Neural cell (in vitro differentiated cells): ENCODE results near the gene MYBPC2. TPM values are rescaled to one million over a fixed set of nuclear protein-coding genes. Genes with fewer than 3 reads are reported as not detected.

Experiments
- H2AFZ ChIP-seq: fragments of 200-600, 300-800 bp; sonication (generic), shearing (Covaris generic); 2 replicates; pipeline ENCODE4 v1.6.0; 2014; ENCODE audit warnings: low read depth, mild to moderate bottlenecking, antibody characterized with exemption, low read length, moderate library complexity
- H3F3A ChIP-seq: fragments of 200-600 bp; shearing (Covaris generic); 2 replicates; pipeline ENCODE4 v1.6.1; 2016; ENCODE audit warnings: mild to moderate bottlenecking, moderate library complexity, mixed read lengths, antibody characterized with exemption, low read length; ENCODE audit not compliant: insufficient read depth, poor library complexity, severe bottlenecking
- H3K27ac ChIP-seq: fragments of 200-600, 300-800 bp; sonication (generic), shearing (Covaris generic); 2 replicates; pipeline ENCODE4 v1.5.1; 2014; ENCODE audit warnings: mild to moderate bottlenecking, low read length, moderate library complexity
- H3K27me3 ChIP-seq: fragments of 300-800, 200-600 bp; sonication (generic), shearing (Covaris generic); 2 replicates; pipeline ENCODE4 v1.6.0; 2014; ENCODE audit warnings: mild to moderate bottlenecking, low read depth, low read length, moderate library complexity; ENCODE audit not compliant: insufficient read depth
- H3K36me3 ChIP-seq: fragments of 300-800, 200-600 bp; sonication (generic), shearing (Covaris generic); 2 replicates; pipeline ENCODE4 v1.5.1; 2014; ENCODE audit warnings: mild to moderate bottlenecking, antibody characterized with exemption, low read length, moderate library complexity; ENCODE audit not compliant: insufficient read depth
- H3K4me2 ChIP-seq: fragments of 300-800, 200-600 bp; sonication (generic), shearing (Covaris generic); 2 replicates; pipeline ENCODE4 v1.6.0; 2014; ENCODE audit warnings: mild to moderate bottlenecking, low read length
- H3K4me3 ChIP-seq: fragments of 300-800, 200-600 bp; sonication (generic), shearing (Covaris generic); 2 replicates; pipeline ENCODE4 v1.5.1; 2014; ENCODE audit warnings: mild to moderate bottlenecking, low read length, moderate library complexity
- H3K79me2 ChIP-seq: fragments of 200-600 bp; shearing (Covaris generic); replicated peaks from 2 replicates; pipeline ENCODE4 v1.6.0; 2014; ENCODE audit warnings: mild to moderate bottlenecking, low read length, moderate library complexity; ENCODE audit not compliant: insufficient read depth
- H3K9ac ChIP-seq: fragments of 300-800, 200-600 bp; sonication (generic), shearing (Covaris generic); 2 replicates; pipeline ENCODE4 v1.6.1; 2016; ENCODE audit warnings: mild to moderate bottlenecking, low read length, mixed read lengths
- H3K9me2 ChIP-seq: fragments of 200-600 bp; shearing (Covaris generic); 2 replicates; pipeline ENCODE4 v1.6.1; 2016; ENCODE audit warnings: mild to moderate bottlenecking, low read length, mixed read lengths; ENCODE audit not compliant: insufficient read depth
- H3K9me3 ChIP-seq: fragments of 200-600, 300-800 bp; sonication (generic), shearing (Covaris generic); 2 replicates; pipeline ENCODE4 v1.6.1; 2016; ENCODE audit warnings: mild to moderate bottlenecking, mixed run types, low read length, moderate library complexity, mixed read lengths
- H4K20me1 ChIP-seq: fragments of 200-600 bp; shearing (Covaris generic); 2 replicates; pipeline ENCODE4 v1.6.1; 2016; ENCODE audit warnings: mild to moderate bottlenecking, mixed run types; ENCODE audit not compliant: insufficient read depth
- CTCF ChIP-seq: fragments of 450-650 bp; IDR thresholded peaks from 2 replicates; pipeline ENCODE4 v1.5.1; 2014; ENCODE audit warnings: antibody characterized with exemption, mild to moderate bottlenecking, moderate library complexity; ENCODE audit not compliant: poor library complexity, severe bottlenecking
- EZH2 ChIP-seq: fragments of 200-600, 300-800 bp; shearing (Covaris generic), sonication (generic); IDR thresholded peaks from 2 replicates; pipeline ENCODE4 v1.6.1; 2014; ENCODE audit warnings: antibody characterized with exemption, low read length, borderline replicate concordance, mild to moderate bottlenecking; ENCODE audit not compliant: insufficient read depth, poor library complexity, severe bottlenecking
- MXI1 ChIP-seq: fragments of 450-650 bp; conservative IDR thresholded peaks from 2 replicates; pipeline ENCODE4 v1.6.1; 2014; ENCODE audit warnings: antibody characterized with exemption, mild to moderate bottlenecking; ENCODE audit not compliant: poor library complexity, severe bottlenecking
- POLR2AphosphoS5 ChIP-seq: IDR thresholded peaks from 2 replicates; pipeline ENCODE4 v1.6.1; 2012
- RAD21 ChIP-seq: fragments of 450-650 bp; conservative IDR thresholded peaks from 2 replicates; pipeline ENCODE4 v1.6.1; 2014; ENCODE audit warnings: antibody characterized with exemption, mild to moderate bottlenecking, moderate library complexity
- REST ChIP-seq: IDR thresholded peaks from 2 replicates; pipeline ENCODE4 v1.6.1; 2012; ENCODE audit warnings: borderline replicate concordance
- SMC3 ChIP-seq: fragments of 450-650 bp; conservative IDR thresholded peaks from 2 replicates; pipeline ENCODE4 v1.6.1; 2014; ENCODE audit warnings: antibody characterized with exemption, mild to moderate bottlenecking, moderate library complexity; ENCODE audit not compliant: poor library complexity
- TAF1 ChIP-seq: IDR thresholded peaks from 2 replicates; pipeline ENCODE4 v1.6.1; 2012; ENCODE audit warnings: low read depth
- polyA plus RNA-seq: library from polyadenylated mRNA; depleted of rRNA; stranded (reverse); fragments of >200 nt; gene quantifications from 2 replicates; pipeline ENCODE4 v1.2.3, GENCODE V29; 2014

MYBPC2 gene
- polyA plus RNA-seq, 1 donor from 2014 or later: not detected

GRCh38 chr19:50512999-50513745, 80.5 kb downstream of the MYBPC2 start:
- peak overlapping the region; percentile 47 for H3K4me3 ChIP-seq
- no peaks in the 10 kb centered on the region for H3F3A ChIP-seq
- H3K27me3 ChIP-seq: no peaks in the 10 kb centered on the region
- H3K9me2 ChIP-seq: no peaks in the 10 kb centered on the region
- no peaks in the 10 kb centered on the region for H3K36me3 ChIP-seq
- peak overlapping the region; percentile 35 for H3K9ac ChIP-seq
- H3K9me3 ChIP-seq: no peaks in the 10 kb centered on the region
- TF ChIP-seq POLR2AphosphoS5 (peak; percentile 10), EZH2 (no peak), TAF1 (no peak), SMC3 (no peak), CTCF (no peak), REST (no peak)
- H4K20me1 ChIP-seq: no peaks in the 10 kb centered on the region
- peak overlapping the region; percentile 100 for H3K27ac ChIP-seq
- no peak overlapping the region for H2AFZ ChIP-seq
- H3K79me2 ChIP-seq: no peaks in the 10 kb centered on the region
- no peak overlapping the region for H3K4me2 ChIP-seq

- Histone ChIP-seq H3K4me2 (no peak within 1 kb of the TSS), H4K20me1 (no peaks in the 10 kb centered on the region), H3K9ac (peak within 1 kb of the TSS; percentile 35), H3K9me3 (peaks cover 4% of the 10 kb centered on the region), H2AFZ (no peak within 1 kb of the TSS), H3K79me2 (no peaks in the 10 kb centered on the region), H3K4me3 (peak within 1 kb of the TSS; percentile 47), H3K9me2 (no peaks in the 10 kb centered on the region), H3K36me3 (peaks cover 7% of the 10 kb centered on the region), H3F3A (no peaks in the 10 kb centered on the region), H3K27me3 (no peaks in the 10 kb centered on the region), H3K27ac (peak within 1 kb of the TSS; percentile 100)
- TF ChIP-seq RAD21 (no peak), SMC3 (no peak), REST (no peak), POLR2AphosphoS5 (peak; percentile 6), CTCF (no peak), MXI1 (no peak), TAF1 (no peak)
These were observed 81.2 kb downstream of the MYBPC2 start, which contains the start of gene ASPDH for GRCh38 chr19:50513746-50514345. ASPDH (minus strand) TSS chr19:50513913; CDS start chr19:50513823, 90 bp downstream.
